Measurements from ENCODE around the gene NBPF1.
"Not testable (repeated sequence)": the region's sequence is repeated elsewhere in the genome, so short reads cannot be mapped to it uniquely, and the experiment has no call there.

The NBPF1 gene

DNA sequence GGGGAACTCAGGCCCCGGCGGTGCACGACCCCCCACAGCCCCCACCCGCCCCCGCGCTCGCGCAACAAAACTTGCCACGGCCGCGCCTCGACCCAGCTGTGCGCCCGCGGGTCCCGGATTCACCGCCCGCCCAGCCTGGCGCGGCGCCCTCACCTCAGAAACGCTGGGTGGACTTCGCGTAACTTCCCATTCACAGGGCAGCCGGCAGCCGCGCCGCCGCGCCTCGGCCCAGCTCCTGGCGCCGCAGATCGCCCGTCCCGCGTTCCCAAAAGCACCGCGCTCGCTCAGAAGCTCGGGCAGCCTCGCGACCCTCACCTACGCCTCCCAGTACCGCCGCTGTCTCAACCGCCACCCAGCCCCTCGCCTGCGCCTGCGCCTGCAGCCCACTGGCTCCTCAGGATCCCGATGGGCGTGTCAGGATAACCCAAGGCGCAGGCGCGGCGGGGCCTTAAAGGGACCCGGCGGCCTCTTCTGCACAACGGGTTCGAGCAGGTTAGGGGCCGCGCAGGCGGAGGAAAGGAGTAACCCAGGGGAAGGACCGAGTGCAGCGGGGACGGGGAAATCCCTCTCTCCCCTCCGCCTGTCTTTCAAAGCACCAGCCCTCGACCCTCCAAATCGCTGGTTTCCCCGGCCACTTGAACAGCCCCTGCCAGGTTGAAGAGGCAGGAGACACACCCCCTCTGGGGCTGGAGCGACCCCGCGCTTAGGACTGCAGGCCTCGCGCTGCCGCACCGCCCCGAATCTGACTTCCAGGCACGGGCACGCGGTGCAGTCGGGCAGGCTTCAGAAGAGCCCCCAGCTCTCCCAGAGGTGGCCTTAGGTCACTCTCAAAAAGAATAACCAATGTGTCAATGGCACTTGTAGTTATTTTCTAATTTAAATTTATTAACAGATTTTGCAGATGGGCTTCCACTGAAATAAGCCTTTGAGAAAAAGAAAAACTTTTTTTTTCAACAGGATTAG lies at the start of gene NBPF1:
NBPF1 (minus strand) TSS at position 380 of the 963 bp plus-strand sequence.
- peak; percentile 48 for DNase-seq (ENCODE audit: low spot score)

- not testable (repeated sequence) for DNase-seq (ENCODE audit: low spot score)
These were observed 44.9 kb upstream of the NBPF1 start for GRCh38 chr1:16658234-16658633.

GRCh38 chr1:16656981-16657683 lies 43.8 kb upstream of the NBPF1 start:
- not testable (repeated sequence) for DNase-seq (ENCODE audit: low spot score)

GRCh38 chr1:16656574-16656973 lies 43.2 kb upstream of the NBPF1 start:
- DNase-seq (ENCODE audit: low spot score), result not testable (repeated sequence)

- not testable (repeated sequence) for DNase-seq (ENCODE audit: low spot score)
These were observed 38.2 kb upstream of the NBPF1 start for GRCh38 chr1:16651560-16651959.

DNA sequence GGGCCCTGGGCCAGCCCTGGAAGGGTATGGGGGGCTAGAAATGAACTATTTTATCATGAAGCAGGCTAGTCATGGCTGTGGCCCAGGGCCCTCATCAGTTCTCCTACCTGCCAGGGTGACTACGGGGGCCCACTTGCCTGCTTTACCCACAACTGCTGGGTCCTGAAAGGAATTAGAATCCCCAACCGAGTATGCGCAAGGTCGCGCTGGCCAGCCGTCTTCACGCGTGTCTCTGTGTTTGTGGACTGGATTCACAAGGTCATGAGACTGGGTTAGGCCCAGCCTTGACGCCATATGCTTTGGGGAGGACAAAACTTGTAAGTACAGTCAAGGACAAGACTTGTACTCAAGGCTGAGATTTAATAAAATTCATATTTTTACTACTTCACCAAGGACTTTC lies 36.6 kb upstream of the NBPF1 start:
- not testable (repeated sequence) for DNase-seq (ENCODE audit: low spot score)

- DNase-seq (ENCODE audit: low spot score), result not testable (repeated sequence)
These were observed 36.0 kb upstream of the NBPF1 start for GRCh38 chr1:16649390-16649789.

GRCh38 chr1:16648756-16649155 lies 35.4 kb upstream of the NBPF1 start:
- not testable (repeated sequence) for DNase-seq (ENCODE audit: low spot score)

- DNase-seq (ENCODE audit: low spot score), result not testable (repeated sequence)
These were observed 34.9 kb upstream of the NBPF1 start for GRCh38 chr1:16648250-16648649.

GRCh38 chr1:16647179-16648176 lies 34.1 kb upstream of the NBPF1 start:
- DNase-seq (ENCODE audit: low spot score), result not testable (repeated sequence)

- DNase-seq (ENCODE audit: low spot score), result not testable (repeated sequence)
These were observed 33.4 kb upstream of the NBPF1 start for GRCh38 chr1:16646716-16647115.

DNA sequence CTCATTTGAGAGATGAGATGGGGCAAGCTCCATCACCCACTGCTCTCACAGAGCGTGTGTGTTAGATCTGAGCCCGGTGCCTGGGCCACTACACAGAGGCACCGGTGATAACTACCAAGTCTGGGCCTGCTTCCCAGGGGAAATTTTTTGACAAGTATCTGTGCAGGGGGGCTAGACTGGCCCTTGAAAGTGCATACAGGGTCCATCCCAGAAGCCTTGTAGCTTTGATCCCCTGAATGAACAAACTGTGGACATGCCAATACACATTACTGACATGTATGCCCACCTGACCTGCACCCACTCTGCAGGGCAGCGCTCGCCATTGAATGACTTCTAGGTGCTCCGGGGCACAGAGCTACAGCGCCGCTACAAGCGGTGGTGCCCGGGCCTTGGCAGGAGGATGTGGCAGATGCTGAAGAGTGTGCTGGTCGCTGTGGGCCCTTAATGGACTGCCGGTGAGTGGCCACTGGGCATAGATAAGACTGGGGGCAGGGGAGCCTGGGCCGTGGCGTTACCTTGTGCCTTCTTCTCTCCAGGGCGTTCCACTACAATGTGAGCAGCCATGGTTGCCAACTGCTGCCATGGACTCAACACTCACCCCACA lies 32.8 kb upstream of the NBPF1 start:
- DNase-seq (ENCODE audit: low spot score), result not testable (repeated sequence)

- not testable (repeated sequence) for DNase-seq (ENCODE audit: low spot score)
These were observed 32.1 kb upstream of the NBPF1 start for GRCh38 chr1:16645271-16646060.

DNA sequence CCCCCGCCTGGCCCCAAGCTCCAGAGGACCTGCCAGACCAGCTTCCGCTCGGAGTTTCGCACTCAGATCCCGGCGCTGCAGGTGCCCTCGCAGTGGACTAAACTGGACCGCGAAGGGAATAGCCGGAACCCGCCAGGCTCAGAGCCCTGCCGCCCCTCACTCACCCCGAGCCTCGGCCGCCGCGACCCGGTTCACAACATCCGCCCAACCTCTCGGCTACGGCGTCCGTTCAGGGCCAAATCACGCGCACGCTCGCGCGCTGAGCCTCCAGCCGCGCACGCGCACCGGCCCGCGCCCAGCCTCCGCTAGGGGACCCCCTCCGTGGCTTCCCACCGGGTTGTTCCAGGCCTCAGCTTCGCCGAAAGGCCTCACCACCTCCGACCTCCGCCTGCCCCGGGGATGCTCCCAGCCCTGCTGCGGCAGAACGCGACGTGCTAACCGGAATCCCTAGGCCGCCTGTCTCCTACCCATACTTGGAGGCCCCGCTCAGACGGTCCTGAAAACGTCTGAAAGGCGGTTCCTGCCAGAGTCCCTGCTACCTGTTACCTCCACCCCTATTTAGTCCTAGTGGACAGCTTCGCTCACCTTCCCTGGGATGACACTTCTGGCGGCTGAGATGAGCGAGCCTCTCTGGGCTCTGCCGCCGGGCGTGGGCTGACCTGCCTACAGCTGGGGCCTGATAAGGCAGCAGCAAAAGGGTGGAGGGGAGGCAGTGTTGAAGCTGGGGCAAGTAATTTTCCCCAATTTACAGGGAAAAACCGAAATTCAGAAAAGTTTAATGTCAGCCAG lies 31.3 kb upstream of the NBPF1 start:
- DNase-seq (ENCODE audit: low spot score), result peak; percentile 89

- no peak for DNase-seq (ENCODE audit: low spot score)
These were observed 30.8 kb upstream of the NBPF1 start for GRCh38 chr1:16644193-16644481.

- peak; percentile 48 for DNase-seq (ENCODE audit: low spot score)
These were observed 30.3 kb upstream of the NBPF1 start for GRCh38 chr1:16643476-16644192.

GRCh38 chr1:16643001-16643411 lies 29.6 kb upstream of the NBPF1 start:
- DNase-seq (ENCODE audit: low spot score), result peak; percentile 24

- DNase-seq (ENCODE audit: low spot score), result not testable (repeated sequence)
These were observed 28.9 kb upstream of the NBPF1 start for GRCh38 chr1:16642025-16642966.

Data from hematopoietic multipotent progenitor cell treated with erythropoietin and hydrocortisone succinate and interleukin-3 and kit ligand, for 17 days (in vitro differentiated cells).